ENCODE data around the gene GLE1.
A peak's percentile ranks its signal among the peaks of the same experiment; 100 is the strongest.

Gene GLE1, protein sequence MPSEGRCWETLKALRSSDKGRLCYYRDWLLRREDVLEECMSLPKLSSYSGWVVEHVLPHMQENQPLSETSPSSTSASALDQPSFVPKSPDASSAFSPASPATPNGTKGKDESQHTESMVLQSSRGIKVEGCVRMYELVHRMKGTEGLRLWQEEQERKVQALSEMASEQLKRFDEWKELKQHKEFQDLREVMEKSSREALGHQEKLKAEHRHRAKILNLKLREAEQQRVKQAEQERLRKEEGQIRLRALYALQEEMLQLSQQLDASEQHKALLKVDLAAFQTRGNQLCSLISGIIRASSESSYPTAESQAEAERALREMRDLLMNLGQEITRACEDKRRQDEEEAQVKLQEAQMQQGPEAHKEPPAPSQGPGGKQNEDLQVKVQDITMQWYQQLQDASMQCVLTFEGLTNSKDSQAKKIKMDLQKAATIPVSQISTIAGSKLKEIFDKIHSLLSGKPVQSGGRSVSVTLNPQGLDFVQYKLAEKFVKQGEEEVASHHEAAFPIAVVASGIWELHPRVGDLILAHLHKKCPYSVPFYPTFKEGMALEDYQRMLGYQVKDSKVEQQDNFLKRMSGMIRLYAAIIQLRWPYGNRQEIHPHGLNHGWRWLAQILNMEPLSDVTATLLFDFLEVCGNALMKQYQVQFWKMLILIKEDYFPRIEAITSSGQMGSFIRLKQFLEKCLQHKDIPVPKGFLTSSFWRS

GRCh38 chr9:128504485-128505413 lies at the start of gene GLE1:
GLE1 (plus strand) TSS chr9:128504719; CDS start chr9:128504806, 87 bp downstream.
- peak; percentile 70 for DNase-seq

DNA sequence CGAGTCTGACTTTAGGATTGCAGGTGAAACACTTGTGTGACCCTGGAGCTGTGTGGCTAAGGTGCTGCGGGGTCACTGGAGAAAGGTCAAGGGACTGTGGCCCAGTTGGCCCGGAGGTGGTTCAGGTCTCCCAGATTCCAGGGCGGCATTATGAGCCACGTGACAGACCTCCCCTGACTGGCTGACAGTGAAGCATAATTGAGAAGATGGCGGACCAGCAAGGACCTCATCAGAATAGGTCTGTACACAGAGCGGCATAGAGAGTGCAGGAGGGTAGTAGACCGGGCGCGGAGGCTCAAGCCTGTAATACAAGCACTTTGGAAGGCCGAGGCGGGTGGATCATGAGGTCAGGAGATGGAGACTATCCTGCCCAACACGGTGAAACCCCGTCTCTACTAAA lies 49.5 kb upstream of the GLE1 start:
- DNase-seq: peak; percentile 32

DNA sequence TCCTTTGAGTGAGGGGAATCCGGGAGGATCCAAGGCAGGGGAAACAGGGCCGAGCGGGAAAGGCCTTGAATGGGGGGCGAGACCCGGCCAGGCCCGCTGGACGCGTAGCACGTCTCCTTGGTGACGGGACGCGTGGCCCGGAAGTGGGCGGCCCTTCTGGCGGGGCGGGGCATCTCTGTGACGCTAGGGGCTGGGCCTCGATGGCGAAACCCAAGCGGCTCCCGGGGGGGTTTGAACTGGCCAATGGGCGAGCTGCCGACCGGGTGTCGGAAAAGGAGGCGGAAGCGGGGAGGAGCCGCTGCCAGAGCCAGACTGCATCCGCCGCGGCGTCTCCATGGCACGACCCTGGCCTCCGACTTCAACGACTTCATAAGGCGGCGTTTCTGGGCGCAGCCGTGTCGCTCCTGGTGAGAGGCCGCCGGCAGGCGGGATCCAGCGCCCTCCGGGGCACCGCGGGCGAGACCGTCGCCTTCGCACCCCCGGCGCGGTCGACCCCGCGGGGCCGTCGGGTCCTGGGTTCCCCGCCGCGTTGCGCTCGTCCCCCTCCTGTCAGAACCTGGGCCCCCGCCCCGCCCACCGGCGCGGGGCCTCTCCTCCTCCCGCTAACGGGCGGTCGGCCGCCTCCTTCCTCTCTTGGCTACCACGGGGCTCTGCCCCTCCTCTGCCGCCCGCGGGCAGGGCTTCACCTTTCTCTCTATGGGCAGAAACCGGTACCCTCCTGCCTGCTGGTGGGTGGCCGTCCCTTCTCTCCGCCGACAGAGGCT lies 48.5 kb upstream of the GLE1 start, which contains the start of gene ODF2:
TSS of gene ODF2 (plus strand) at position 158 of the 764 bp plus-strand sequence. CDS start at position 244, 86 bp downstream.
- DNase-seq: peak; percentile 90

DNA sequence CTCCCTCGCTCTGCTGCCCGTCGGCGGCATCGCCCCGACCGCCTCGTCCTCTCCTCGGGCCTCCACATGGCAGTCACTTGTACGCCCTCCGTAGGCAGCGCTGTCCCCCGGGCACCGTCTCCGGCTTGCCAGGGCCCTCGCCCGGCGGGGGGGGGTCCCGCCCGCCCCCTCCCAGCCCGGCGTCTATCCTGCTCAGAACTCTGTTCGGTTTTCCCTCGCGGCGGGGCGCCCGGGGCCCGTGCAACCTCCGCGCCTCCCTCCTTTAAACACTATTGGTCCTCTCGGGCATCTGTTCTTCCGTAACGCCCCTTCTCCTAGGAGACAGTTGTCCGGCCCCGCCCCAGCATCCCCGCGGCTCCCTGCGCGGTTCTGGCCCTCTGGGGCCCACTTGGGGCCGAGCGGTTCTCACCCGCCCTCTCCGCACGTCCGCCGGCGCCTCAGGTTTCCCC lies 47.9 kb upstream of the GLE1 start:
- DNase-seq: peak; percentile 45

GRCh38 chr9:128457207-128457606 lies 47.3 kb upstream of the GLE1 start:
- DNase-seq: no peak

DNA sequence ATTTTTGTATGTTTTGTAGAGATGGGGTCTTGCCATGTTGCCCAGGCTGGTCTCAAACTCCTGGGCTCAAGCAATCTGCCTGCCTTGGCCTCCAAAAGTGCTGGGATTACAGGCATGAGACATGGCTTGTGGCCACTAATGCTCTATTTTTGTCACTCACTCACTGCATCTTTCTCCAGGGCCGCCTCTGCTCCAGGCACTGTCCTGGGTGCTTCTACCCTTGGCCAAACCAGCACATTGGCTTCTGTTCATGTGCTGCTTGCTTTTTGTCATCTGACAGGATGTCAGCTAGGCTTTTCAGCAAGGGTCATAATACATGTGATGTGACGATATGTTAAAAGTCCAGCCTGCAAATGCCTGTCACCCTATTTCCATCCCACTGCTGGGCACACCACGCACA lies 45.5 kb upstream of the GLE1 start:
- no peak for DNase-seq

DNA sequence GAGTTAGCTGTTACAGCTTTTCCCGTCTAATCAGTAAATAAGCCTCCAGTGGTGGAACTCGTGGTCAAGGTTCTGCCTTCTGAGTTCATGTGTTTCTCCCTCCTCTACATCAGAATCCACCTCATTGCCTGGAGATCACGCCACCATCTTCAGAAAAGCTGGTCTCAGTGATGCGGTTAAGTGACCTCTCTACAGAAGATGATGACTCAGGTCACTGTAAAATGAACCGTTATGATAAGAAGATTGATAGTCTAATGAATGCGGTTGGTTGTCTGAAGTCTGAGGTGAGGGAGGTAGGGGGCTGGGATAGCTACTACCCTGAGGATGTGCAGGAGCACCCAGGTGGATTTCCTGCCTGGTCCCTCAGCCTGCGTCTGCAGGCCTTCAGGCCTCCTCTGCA lies 35.4 kb upstream of the GLE1 start:
- DNase-seq: no peak

GRCh38 chr9:128470560-128470959 lies 34.0 kb upstream of the GLE1 start:
- no peak for DNase-seq

DNA sequence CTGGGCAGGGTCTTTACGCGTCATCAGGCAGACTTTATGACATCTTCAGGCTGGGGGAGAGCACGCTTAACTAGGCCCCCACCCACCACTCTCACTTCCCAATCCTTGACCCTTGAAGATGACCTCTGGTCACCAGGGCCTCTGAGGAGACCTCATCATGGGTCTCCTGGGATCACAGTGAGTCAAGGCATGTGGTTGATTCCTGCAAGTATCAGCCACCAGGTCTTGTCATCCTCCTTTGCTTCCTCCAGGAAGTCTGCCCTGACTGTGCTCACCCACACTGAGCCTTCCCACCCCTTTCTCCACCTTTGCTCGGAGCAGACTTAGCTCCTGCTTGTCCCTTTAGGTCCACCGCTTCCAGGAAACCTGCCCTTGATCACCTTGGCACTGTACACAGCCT lies 31.4 kb upstream of the GLE1 start:
- no peak for DNase-seq

DNA sequence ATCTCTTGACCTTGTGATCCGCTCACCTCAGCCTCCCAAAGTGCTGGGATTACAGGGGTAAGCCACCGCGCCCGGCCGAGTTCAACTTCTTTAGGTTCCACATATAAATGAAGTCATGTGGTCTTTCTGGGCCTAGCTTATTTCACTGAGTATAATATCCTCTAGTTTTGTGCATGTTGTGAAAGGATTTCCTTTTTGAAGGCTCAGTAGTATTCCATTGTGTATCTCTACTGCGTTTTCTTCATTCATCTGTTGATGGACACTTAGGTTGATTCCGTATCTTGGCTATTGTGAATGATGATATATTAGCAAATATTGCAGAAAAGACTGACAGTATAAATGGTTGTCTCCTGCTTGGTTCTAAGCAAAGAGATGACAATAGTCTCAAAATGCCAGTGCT lies 28.7 kb upstream of the GLE1 start:
- DNase-seq: no peak

GRCh38 chr9:128479262-128479661 lies 25.3 kb upstream of the GLE1 start:
- DNase-seq: no peak

DNA sequence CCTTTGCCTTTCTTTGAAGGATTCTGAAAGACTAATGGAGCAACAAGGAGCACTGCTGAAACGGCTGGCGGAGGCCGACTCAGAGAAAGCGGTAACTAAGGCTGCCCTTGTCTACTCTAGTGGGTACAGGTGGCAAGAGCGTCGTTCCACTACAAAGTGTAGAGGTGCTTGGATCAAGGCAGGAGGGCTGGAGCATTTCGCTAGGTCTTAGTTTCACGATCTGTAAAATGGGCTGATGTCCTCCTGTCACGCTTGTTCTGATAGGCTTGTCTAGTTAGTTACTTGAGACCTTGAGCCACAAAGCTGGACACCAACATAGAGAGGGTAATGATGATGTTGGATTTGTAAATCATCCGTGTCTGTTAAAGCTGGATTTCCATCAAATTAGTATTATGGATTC lies 23.0 kb upstream of the GLE1 start:
- DNase-seq: no peak

- DNase-seq: no peak
Observed at GRCh38 chr9:128482186-128482585, 22.3 kb upstream of the GLE1 start.

DNA sequence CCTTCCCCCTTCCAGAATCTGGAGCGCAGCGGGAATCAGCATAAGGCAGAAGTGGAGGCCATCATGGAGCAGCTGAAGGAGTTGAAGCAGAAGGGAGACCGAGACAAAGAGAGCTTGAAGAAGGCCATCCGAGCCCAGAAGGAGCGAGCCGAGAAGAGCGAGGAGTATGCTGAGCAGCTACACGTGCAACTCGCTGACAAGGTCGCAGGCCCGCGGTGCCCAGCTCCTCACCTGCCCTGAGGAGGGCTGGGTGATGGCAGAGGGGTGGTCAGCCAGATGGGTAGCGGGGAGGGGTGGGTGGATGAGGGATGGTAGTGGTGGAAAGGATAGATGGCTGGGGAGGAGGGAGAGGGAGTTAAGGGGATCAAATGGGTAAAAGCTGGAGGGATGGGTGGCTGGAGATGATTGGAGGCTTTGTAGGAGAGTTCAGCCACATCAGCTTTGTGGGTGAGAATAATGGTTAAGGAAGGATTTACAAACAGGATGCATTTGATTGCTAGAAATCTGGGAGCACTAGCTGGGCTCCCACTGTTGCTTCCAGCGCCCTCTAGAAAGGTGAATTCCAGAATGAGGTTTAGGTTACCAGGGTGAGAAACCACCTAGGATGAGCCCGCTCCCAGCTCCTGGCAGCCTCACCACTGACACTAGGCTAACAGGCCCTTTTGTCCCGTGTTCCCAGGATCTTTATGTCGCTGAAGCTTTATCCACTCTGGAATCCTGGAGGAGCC lies 19.7 kb upstream of the GLE1 start:
- DNase-seq: no peak

GRCh38 chr9:128485414-128485855 lies 19.1 kb upstream of the GLE1 start:
- no peak for DNase-seq

GRCh38 chr9:128486201-128486600 lies 18.3 kb upstream of the GLE1 start:
- no peak for DNase-seq

DNA sequence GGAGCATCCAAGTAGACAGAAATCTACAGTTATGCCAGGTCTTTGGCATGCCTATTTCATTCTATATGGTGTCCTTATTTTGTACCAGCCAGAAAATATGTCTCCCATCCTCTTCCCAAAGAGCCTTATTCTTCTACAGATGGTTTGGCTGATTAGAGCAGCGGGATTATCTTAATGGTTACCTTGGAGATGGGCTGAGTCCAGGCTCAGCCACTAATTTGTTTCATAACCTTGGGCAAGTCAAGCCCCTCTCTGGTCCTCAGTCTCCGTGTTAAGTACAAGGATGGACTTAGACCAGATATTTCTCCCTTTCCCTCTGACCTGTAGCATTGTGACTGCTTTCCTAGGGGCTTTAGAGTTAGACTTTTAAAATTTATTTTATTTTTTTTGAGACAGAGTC lies 11.1 kb upstream of the GLE1 start:
- DNase-seq: no peak

DNA sequence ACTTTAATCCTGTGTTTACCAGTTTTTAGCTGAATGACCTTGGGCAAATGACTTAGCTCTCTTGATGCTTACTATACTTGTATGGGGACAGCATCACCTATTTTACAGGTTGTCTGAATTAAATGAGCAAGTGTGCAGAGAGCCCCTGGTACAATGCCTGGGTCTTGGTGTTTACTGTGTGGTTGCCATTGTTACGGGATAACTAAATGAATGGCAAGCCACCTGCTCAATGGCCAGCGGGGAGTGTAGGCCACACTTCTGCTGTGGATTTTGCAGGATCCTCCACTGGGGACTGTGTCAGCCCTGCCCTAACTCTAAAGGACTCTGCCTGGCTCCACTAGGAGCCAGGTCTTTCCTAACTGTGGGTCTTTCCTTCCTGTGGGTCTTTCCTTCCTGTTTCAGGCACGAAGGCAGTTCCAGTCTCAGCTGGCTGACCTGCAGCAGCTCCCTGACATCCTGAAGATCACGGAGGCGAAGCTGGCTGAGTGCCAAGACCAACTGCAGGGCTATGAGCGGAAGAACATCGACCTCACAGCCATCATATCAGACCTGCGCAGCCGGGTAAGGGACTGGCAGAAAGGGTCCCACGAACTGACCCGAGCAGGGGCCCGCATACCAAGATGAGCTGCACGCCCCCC lies 10.3 kb upstream of the GLE1 start:
- no peak for DNase-seq

DNA sequence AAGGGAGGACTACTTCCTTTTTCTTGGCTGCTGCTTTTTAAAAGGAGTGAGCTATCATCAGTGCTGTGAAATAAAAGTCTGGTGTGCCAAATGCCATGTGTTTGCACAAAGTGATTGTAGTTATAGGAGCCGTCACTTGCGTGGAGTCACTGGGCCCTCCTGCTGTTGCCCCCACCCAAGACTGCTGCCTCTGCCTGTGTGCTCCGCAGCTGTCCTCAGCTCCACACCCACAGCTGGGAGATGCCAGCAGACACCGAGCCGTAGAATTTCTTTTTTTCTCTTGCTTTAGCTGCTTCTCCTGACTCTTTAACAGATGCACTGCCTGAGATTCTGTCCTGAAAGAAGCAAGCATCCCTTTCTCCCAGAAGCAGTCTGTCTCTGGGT lies 9.8 kb upstream of the GLE1 start:
- no peak for DNase-seq

- DNase-seq: no peak
Observed at GRCh38 chr9:128495296-128495695, 9.2 kb upstream of the GLE1 start.

- DNase-seq: no peak
Observed at GRCh38 chr9:128495804-128496417, 8.6 kb upstream of the GLE1 start.
